GM12874 (cell line): ENCODE data around the gene AAMDC.

ENCODE experiments used
- CTCF ChIP-seq: IDR thresholded peaks from 2 replicates; pipeline ENCODE4 v1.5.1; 2011; ENCODE audit warnings: low read depth, mild to moderate bottlenecking, control low read depth, low read length, moderate library complexity; ENCODE audit not compliant: insufficient read depth

The AAMDC gene

DNA sequence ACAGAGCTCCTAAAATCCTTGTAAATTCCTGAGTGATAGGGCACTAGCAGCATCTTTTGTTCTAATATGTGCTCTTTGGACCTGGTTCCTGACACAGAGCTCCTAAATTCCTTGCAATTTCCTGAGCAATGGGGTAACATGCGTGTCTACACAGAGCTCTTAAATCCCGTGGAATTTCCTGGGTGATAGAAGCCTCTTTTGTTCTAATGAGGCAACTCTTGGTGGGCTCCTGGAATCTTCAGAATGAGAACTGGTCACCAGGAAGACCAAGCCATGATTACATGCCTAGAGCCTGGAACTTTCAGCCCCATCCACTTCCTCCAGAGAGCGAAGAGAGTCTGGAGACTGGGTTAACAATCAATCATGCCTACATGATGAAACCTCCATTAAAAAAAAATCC lies 19.5 kb upstream of the AAMDC start:
- TF ChIP-seq CTCF: no peak

- no peak for TF ChIP-seq CTCF
Measured at GRCh38 chr11:77806415-77806814, 14.5 kb upstream of the AAMDC start.

DNA sequence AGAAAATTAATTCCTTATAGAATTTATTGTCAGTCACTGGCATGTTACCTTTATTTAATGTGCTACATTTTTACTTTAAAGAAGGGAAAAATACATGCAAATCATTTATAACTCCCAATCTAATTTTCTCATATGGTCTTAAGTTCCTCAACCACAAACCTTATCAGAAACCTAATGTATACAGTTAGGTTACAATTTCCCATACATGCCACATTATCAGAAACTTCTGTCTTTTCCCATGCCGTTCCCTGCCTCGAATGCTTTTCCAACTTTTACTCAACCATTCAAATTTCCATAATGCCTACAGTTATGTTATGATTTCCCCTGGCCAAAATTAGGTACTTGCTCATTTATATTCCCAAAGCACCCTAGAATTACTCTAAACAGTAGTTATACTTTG lies 14.0 kb upstream of the AAMDC start:
- TF ChIP-seq CTCF: no peak

GRCh38 chr11:77813256-77813655 lies 7.7 kb upstream of the AAMDC start:
- no peak for TF ChIP-seq CTCF

DNA sequence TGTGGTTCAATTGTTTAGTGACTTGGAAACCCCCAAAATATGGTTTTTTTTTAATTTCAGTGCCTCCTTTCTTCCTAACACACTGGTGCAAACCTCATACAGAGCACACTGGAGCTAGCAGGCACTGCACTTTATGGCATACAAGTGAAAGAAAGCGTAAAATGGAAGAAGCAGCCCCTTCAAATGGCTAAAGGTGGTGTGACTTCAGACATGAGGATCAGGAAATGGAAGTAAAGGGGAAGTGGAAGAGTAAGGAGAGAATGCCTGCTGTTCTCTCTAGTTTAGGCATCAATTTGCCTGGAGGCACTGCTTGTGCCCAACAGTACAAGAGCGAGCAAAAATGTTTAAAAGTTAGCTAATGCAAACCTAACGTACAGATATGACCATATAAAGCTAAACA lies 6.1 kb upstream of the AAMDC start:
- TF ChIP-seq CTCF: no peak

DNA sequence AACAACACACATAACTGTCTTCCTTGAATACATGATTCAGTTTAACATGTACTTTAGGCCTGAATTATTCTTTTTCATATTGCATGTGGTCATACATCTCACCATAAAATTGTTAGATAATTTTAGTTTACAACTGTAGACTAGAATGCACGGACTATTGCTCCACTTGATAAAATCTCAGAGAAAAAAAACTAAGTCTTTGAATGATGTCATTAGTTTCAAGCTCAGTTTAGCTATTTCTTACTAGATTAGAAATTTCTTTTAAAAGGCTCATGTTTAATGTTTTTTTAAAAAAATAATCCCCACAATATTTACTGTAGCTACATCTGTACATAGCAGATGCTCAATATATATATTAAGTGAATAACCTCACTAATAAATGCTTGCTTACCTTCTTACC lies 5.5 kb upstream of the AAMDC start:
- no peak for TF ChIP-seq CTCF

GRCh38 chr11:77819411-77819920 lies 1.5 kb upstream of the AAMDC start:
- no peak for TF ChIP-seq CTCF
